ENCODE measurements around the gene ATF3. TPM values are rescaled to one million over a fixed set of nuclear protein-coding genes. Genes with fewer than 3 reads are reported as not detected.
A peak's percentile ranks its signal among the peaks of the same experiment; 100 is the strongest.

ATF3 gene
- total RNA-seq, 1 experiment from 2014 or later = 114 TPM

DNA sequence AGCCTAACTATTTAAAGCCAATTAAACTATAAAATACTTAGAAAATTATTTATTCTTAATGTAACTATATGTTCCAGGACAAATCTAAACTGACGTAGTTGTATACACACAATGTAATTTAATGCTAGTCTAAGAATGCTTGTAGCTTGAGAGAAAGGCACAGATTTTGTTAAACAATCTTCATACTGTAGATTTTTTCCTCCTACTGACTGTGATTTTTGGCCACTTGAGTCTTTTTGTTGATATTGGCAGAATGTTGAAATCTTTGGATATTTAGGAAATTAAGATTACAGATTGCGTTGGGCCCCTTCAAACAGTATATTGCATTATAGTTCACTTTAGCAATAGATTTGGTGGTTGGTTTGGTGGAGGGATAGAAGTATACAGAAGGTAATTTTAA is 40.5 kb downstream of the ATF3 start:
- H3K27ac Mint-ChIP-seq (ENCODE audit: low read depth, unreplicated experiment) = no peak overlapping the region
- no peaks in the 10 kb centered on the region for H3K9me3 Mint-ChIP-seq (ENCODE audit: unreplicated experiment)
- H3K27me3 Mint-ChIP-seq (ENCODE audit: insufficient read depth, unreplicated experiment) = peaks cover 16% of the 10 kb centered on the region
- ChIA-PET POLR2A (interaction anchor here (1.1 to 1.2 kb wide), 3 partner anchors 8 to 41 kb away, joined by 4 read pairs; partner anchors contain the start of gene ATF3), CTCF (interaction anchor here (0.5 kb wide), 2 partner anchors 28 to 174 kb away, joined by 3 read pairs; no protein-coding TSS in a partner anchor)
- no peaks in the 10 kb centered on the region for H3K4me1 Mint-ChIP-seq (ENCODE audit: insufficient read depth, unreplicated experiment)
- no peak overlapping the region for H3K4me3 Mint-ChIP-seq (ENCODE audit: unreplicated experiment)
- no peak for DNase-seq (ENCODE audit: unreplicated experiment)
- H3K36me3 Mint-ChIP-seq (ENCODE audit: insufficient read depth, unreplicated experiment) = no peaks in the 10 kb centered on the region
- intact Hi-C loops (cut with micrococcal nuclease) = no loop called here
- TF ChIP-seq, protein P1, sequence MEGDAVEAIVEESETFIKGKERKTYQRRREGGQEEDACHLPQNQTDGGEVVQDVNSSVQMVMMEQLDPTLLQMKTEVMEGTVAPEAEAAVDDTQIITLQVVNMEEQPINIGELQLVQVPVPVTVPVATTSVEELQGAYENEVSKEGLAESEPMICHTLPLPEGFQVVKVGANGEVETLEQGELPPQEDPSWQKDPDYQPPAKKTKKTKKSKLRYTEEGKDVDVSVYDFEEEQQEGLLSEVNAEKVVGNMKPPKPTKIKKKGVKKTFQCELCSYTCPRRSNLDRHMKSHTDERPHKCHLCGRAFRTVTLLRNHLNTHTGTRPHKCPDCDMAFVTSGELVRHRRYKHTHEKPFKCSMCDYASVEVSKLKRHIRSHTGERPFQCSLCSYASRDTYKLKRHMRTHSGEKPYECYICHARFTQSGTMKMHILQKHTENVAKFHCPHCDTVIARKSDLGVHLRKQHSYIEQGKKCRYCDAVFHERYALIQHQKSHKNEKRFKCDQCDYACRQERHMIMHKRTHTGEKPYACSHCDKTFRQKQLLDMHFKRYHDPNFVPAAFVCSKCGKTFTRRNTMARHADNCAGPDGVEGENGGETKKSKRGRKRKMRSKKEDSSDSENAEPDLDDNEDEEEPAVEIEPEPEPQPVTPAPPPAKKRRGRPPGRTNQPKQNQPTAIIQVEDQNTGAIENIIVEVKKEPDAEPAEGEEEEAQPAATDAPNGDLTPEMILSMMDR (IDR thresholded peaks at IDR 0.05; ENCODE audit: unreplicated experiment) = no peak
- no TSS peak for BruUV-seq (replicated peaks)

DNA sequence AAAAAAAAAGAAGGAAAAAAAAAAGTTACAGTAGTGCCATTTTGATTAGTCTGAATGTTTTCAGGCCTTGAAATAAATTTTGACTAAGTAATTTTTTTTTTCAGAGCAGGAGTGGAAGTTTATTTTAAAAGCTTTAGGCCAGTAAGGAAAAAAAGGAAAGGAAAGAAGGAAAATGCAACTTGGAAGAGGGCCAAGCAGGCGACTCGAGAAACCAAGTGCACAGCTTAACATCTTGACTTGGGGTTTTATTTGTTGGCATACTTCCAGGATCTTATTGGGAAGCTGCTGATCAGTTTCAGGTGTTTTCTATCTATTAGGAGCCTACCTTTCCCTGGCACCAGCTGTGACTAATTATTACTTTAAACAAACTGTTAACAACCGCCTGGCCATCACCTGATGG is 41.7 kb downstream of the ATF3 start:
- ChIA-PET CTCF (interaction anchor here (0.6 to 1.1 kb wide), 5 partner anchors 9 to 172 kb away, joined by 3 to 4 read pairs (median 3); no protein-coding TSS in a partner anchor), POLR2A (interaction anchor here (0.6 to 1.3 kb wide), 3 partner anchors 10 to 746 kb away, joined by 3 to 4 read pairs (median 3); no protein-coding TSS in a partner anchor)
- no peaks in the 10 kb centered on the region for H3K9me3 Mint-ChIP-seq (ENCODE audit: unreplicated experiment)
- TF ChIP-seq, protein P1 (IDR thresholded peaks at IDR 0.05; ENCODE audit: unreplicated experiment) = no peak
- H3K27ac Mint-ChIP-seq (ENCODE audit: low read depth, unreplicated experiment) = no peak overlapping the region
- H3K36me3 Mint-ChIP-seq (ENCODE audit: insufficient read depth, unreplicated experiment) = no peaks in the 10 kb centered on the region
- intact Hi-C loops (cut with micrococcal nuclease) = no loop called here
- no peak overlapping the region for H3K4me3 Mint-ChIP-seq (ENCODE audit: unreplicated experiment)
- no TSS peak for BruUV-seq (replicated peaks)
- H3K27me3 Mint-ChIP-seq (ENCODE audit: insufficient read depth, unreplicated experiment) = peaks cover 10% of the 10 kb centered on the region
- peak; percentile 33 for DNase-seq (ENCODE audit: unreplicated experiment)
- H3K4me1 Mint-ChIP-seq (ENCODE audit: insufficient read depth, unreplicated experiment) = no peaks in the 10 kb centered on the region

DNA sequence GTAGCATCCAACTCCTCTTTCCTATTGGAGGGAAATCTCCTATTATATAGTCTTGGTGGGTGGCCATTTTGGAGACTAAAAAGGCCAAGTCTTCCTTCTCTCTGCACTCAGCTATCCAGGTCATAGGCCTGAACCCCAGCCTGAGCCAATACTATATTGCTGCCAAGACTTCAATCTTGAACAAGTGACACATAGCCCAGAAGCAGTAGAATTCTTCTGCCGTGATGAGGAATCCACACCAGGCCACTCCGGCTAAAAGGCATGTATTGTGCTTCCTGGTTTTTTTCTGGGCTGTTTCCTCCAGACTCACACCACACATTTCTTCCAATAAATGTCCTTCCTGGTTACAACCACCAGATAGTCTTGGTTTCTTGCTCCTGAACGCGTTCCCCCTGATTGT is 43.0 kb downstream of the ATF3 start:
- Mint-ChIP-seq H3K4me1 (ENCODE audit: insufficient read depth, unreplicated experiment) (peaks cover 7% of the 10 kb centered on the region), H3K9me3 (ENCODE audit: unreplicated experiment) (no peaks in the 10 kb centered on the region), H3K27ac (ENCODE audit: low read depth, unreplicated experiment) (no peak overlapping the region), H3K36me3 (ENCODE audit: insufficient read depth, unreplicated experiment) (no peaks in the 10 kb centered on the region), H3K4me3 (ENCODE audit: unreplicated experiment) (no peak overlapping the region), H3K27me3 (ENCODE audit: insufficient read depth, unreplicated experiment) (no peaks in the 10 kb centered on the region)
- no peak for DNase-seq (ENCODE audit: unreplicated experiment)
- ChIA-PET POLR2A (interaction anchor here (1.2 kb wide), 1 partner anchor 20 kb away, joined by 4 read pairs; no protein-coding TSS in a partner anchor), CTCF (interaction anchor here (0.6 to 1.4 kb wide), 3 partner anchors 20 to 588 kb away, joined by 3 to 6 read pairs (median 5); no protein-coding TSS in a partner anchor)
- BruUV-seq (replicated peaks) = no TSS peak
- TF ChIP-seq, protein P1 (IDR thresholded peaks at IDR 0.05; ENCODE audit: unreplicated experiment) = no peak
- intact Hi-C loops (cut with micrococcal nuclease) = no loop called here

DNA sequence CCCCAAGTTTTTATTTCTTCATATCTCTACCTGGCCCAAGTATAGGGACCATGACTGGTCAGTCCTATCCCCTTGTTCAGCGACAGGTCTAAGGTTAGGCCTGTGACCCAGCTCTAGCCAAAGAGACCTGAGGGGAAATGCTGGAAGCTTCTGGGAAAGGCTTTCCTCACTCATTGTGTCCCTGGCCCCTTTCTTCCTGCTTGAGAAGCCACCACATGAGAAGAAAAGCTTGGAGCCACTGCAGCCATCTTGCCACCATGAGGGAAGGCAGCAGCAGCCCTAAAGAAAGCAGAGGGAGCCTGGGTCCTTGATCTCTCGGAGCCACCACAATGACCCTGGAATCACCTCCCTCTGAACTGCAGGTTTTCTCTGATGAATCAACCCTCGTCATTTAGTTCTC is 43.4 kb downstream of the ATF3 start:
- Mint-ChIP-seq H3K27ac (ENCODE audit: low read depth, unreplicated experiment) (no peak overlapping the region), H3K27me3 (ENCODE audit: insufficient read depth, unreplicated experiment) (no peaks in the 10 kb centered on the region), H3K4me1 (ENCODE audit: insufficient read depth, unreplicated experiment) (peaks cover 7% of the 10 kb centered on the region), H3K4me3 (ENCODE audit: unreplicated experiment) (no peak overlapping the region), H3K9me3 (ENCODE audit: unreplicated experiment) (no peaks in the 10 kb centered on the region), H3K36me3 (ENCODE audit: insufficient read depth, unreplicated experiment) (no peaks in the 10 kb centered on the region)
- intact Hi-C loops (cut with micrococcal nuclease) = no loop called here
- ChIA-PET CTCF (interaction anchor here (0.6 to 1.4 kb wide), 4 partner anchors 11 to 588 kb away, joined by 3 to 6 read pairs (median 4); no protein-coding TSS in a partner anchor), POLR2A (interaction anchor here (1.2 kb wide), 1 partner anchor 20 kb away, joined by 4 read pairs; no protein-coding TSS in a partner anchor)
- DNase-seq (ENCODE audit: unreplicated experiment) = no peak
- TF ChIP-seq, protein P1 (IDR thresholded peaks at IDR 0.05; ENCODE audit: unreplicated experiment) = no peak
- no TSS peak for BruUV-seq (replicated peaks)

Data from MCF 10A (cell line).